Panc1 (cell line): ENCODE data around the gene GSDMA. TPM values are rescaled to one million over a fixed set of nuclear protein-coding genes. Genes with fewer than 3 reads are reported as not detected.

Experiments
- ATAC-seq: fragments of 200-7000 bp; cut with Tn5 transposase; 2 replicates; pipeline ENCODE4 v1.9.1; 2020; ENCODE audit warnings: mild to moderate bottlenecking, moderate library complexity
- BruUV-seq: library from RNA; stranded (reverse); fragments of 400-500 nt; replicated peaks from 2 replicates; lab custom pipeline; 2021; lab: Mats Ljungman, UMichigan
- CTCF ChIA-PET: fragments of 300-600 bp; sonication (Branson Sonifier 250); formaldehyde crosslinking; loops from one replicate; lab custom pipeline; 2022; ENCODE audit warnings: antibody characterized with exemption; lab: Charles Lee
- POLR2A ChIA-PET: fragments of 300-600 bp; sonication (Branson Sonifier 250); formaldehyde crosslinking; loops from one replicate; lab custom pipeline; 2022; ENCODE audit warnings: antibody characterized with exemption; lab: Charles Lee
- DNase-seq: peaks from one replicate; pipeline ENCODE4 v3.0.0-alpha.2; 2010; ENCODE audit warnings: low read depth, low spot score
- H3K27ac ChIP-seq: 2 replicates; pipeline ENCODE4 v1.5.1; 2011; ENCODE audit warnings: mild to moderate bottlenecking, low read length, inconsistent platforms
- H3K27me3 ChIP-seq: fragments of 200-500 bp; sonication (Bioruptor generic); 2 replicates; pipeline ENCODE4 v1.6.0; 2014; ENCODE audit warnings: low read length, inconsistent platforms; ENCODE audit not compliant: control insufficient read depth, insufficient read depth
- H3K36me3 ChIP-seq: fragments of 200-500 bp; sonication (Bioruptor generic); 2 replicates; pipeline ENCODE4 v1.5.1; 2014; ENCODE audit warnings: inconsistent platforms, mild to moderate bottlenecking, low read length, moderate library complexity; ENCODE audit not compliant: control insufficient read depth, insufficient read depth
- H3K4me1 ChIP-seq: 2 replicates; pipeline ENCODE4 v1.5.1; 2011; ENCODE audit warnings: inconsistent platforms, mild to moderate bottlenecking, low read length, moderate library complexity; ENCODE audit not compliant: control insufficient read depth, insufficient read depth
- H3K4me3 ChIP-seq, 2 experiments: 2 replicates each; pipeline ENCODE4 v1.5.1; 2011 to 2012; ENCODE audit warnings: low read depth in 2 of 2, low read length in 2 of 2, mild to moderate bottlenecking in 2 of 2, inconsistent platforms in 1 of 2, moderate library complexity in 1 of 2
- H3K9me3 ChIP-seq: fragments of 200-500 bp; sonication (Bioruptor generic); 2 replicates; pipeline ENCODE4 v1.5.1; 2014; ENCODE audit warnings: low read depth, mild to moderate bottlenecking, inconsistent platforms, low read length, moderate library complexity; ENCODE audit not compliant: control insufficient read depth, insufficient read depth
- CTCF ChIP-seq: fragments of 450-650 bp; IDR thresholded peaks from 2 replicates; pipeline ENCODE4 v1.5.1; 2017; ENCODE audit warnings: mild to moderate bottlenecking
- POLR2AphosphoS5 ChIP-seq: IDR thresholded peaks from 2 replicates; pipeline ENCODE4 v1.6.1; 2012; ENCODE audit warnings: mild to moderate bottlenecking, low read depth, low read length, moderate library complexity
- REST ChIP-seq, 2 experiments: IDR thresholded peaks; 2 replicates each; pipeline ENCODE4 v1.6.1; 2011 to 2012; ENCODE audit warnings: low read depth in 2 of 2, control low read depth in 1 of 2, low read length in 1 of 2, mild to moderate bottlenecking in 1 of 2, moderate library complexity in 1 of 2; ENCODE audit not compliant: insufficient read depth in 1 of 2
- SIN3A ChIP-seq: IDR thresholded peaks from 2 replicates; pipeline ENCODE4 v1.6.1; 2012; ENCODE audit warnings: low read depth, mild to moderate bottlenecking, low read length, moderate library complexity, borderline replicate concordance; ENCODE audit not compliant: insufficient read depth
- TCF7L2 ChIP-seq: IDR thresholded peaks from 2 replicates; pipeline ENCODE4 v1.6.1; 2011; ENCODE audit warnings: mild to moderate bottlenecking, low read depth, low read length, inconsistent platforms
- in situ Hi-C: cut with HindIII; loops from 2 replicates; pipeline ENCODE4 v1.10.0; 2016; ENCODE audit warnings: low sequenced_read_pairs, low pct_unique_long_range_greater_than_20kb
- intact Hi-C: fragments of 100-400 bp; cut with micrococcal nuclease; formaldehyde crosslinking; loops from one replicate; pipeline ENCODE4 v1.10.0; 2022; ENCODE audit not compliant: unreplicated experiment
- total RNA-seq: library from RNA; stranded (reverse); gene quantifications from one replicate; pipeline ENCODE4 v1.2.1, GENCODE V29; 2021; ENCODE audit not compliant: unreplicated experiment

Gene GSDMA
- total RNA-seq, 1 experiment from 2014 or later, result not detected

- Histone ChIP-seq H3K36me3 (no peaks in the 10 kb centered on the region), H3K4me1 (no peaks in the 10 kb centered on the region), H3K9me3 (no peaks in the 10 kb centered on the region), H3K27ac (no peak overlapping the region), H3K4me3 (no peak overlapping the region), H3K27me3 (no peaks in the 10 kb centered on the region)
- BruUV-seq, result no TSS peak
- ChIA-PET POLR2A (no interaction called here), CTCF (no interaction called here)
- intact Hi-C loops (no loop called here), in situ Hi-C loops (no loop called here)
- no peak for DNase-seq
- TF ChIP-seq TCF7L2 (no peak), REST (IDR thresholded peaks at IDR 0.05; ENCODE audit: insufficient read depth in 1 of 2, low read depth in 2 of 2, low read length in 1 of 2) (no peak), CTCF (no peak), POLR2AphosphoS5 (no peak), SIN3A (no peak)
- no peak for ATAC-seq
These were observed 43.6 kb upstream of the GSDMA start for GRCh38 chr17:39919087-39919683.

- Histone ChIP-seq H3K4me3 (no peak overlapping the region), H3K36me3 (no peaks in the 10 kb centered on the region), H3K4me1 (peaks cover 7% of the 10 kb centered on the region), H3K27ac (no peak overlapping the region), H3K9me3 (no peaks in the 10 kb centered on the region), H3K27me3 (no peaks in the 10 kb centered on the region)
- no peak for DNase-seq
- ChIA-PET POLR2A (interaction anchor here (0.6 kb wide), 1 partner anchor 10 kb away, joined by 9 read pairs; no protein-coding TSS in a partner anchor), CTCF (no interaction called here)
- BruUV-seq, result no TSS peak
- intact Hi-C loops (no loop called here), in situ Hi-C loops (no loop called here)
- TF ChIP-seq TCF7L2 (no peak), SIN3A (no peak), CTCF (no peak), REST (IDR thresholded peaks at IDR 0.05; ENCODE audit: insufficient read depth in 1 of 2, low read depth in 2 of 2, low read length in 1 of 2) (no peak), POLR2AphosphoS5 (no peak)
- no peak for ATAC-seq
These were observed 42.3 kb upstream of the GSDMA start for GRCh38 chr17:39920218-39921210.
